SIG-M5 treated with dmso at 0.1 percent for 504 hours (cell line): ENCODE measurements around the gene TAB2.
A peak's percentile ranks its signal among the peaks of the same experiment; 100 is the strongest.

Experiments used
- DNase-seq: peaks from one replicate; lab custom pipeline; 2025; ENCODE audit not compliant: unreplicated experiment; lab: John Stamatoyannopoulos, UW

Gene TAB2

GRCh38 chr6:149405823-149406765, 88.6 kb downstream of the TAB2 start:
- DNase-seq = peak; percentile 69

DNA sequence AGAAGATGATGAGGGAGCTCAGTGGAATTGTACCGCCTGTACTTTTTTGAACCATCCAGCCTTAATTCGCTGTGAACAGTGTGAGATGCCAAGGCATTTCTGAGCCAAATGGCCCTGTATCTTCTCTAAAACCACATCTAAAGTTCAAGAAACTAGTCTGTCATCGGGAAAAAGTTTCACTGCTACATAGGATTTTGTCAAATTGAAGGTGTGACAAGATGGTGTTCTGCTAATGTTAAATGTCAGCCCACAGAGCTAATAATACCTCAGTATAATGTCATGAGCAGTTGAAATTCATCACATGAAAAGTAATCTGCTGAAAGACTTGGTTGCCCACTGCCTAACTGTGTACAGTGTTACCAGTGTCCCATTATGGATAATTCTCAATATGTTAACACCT, 92.1 kb downstream of the TAB2 start:
- DNase-seq = no peak

GRCh38 chr6:149410557-149410956, 93.0 kb downstream of the TAB2 start:
- DNase-seq = no peak

DNA sequence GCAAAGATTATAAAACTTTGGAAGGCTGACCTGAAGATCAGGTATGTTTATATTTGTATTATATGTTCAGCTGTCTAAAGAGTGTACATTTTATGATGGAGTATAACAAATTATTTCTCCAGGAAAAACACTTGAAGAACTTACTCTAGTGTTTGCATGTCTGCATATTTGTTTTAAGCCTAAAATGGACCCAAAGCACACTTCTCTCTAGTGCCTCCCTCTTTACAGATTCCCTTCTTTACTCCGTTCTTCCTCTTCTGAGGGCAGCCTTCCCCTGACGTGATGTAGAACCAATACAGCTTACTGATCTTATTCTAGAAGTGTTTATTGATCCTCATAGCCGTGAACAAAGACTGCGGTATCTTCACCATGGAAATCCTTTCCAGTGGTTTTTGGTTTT, 96.5 kb downstream of the TAB2 start:
- no peak for DNase-seq

DNA sequence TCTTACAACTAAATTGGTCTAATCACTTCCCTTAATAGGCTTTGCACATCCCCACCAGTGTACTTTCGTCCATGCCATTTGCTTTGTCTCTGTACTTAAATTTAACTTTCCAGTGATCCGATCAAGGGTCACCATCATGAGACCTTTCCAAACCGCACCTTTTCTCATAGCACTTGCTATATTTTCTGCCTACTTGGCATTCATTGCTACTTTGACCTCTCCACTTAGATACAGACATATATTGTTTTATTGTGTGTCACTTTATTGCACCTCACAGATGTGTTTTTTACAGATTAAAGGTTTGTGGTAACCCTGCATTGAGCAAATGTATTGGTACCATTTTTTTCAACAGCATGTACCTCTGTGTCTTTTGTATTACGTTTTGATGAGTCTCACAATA, 97.3 kb downstream of the TAB2 start:
- no peak for DNase-seq

GRCh38 chr6:149419696-149420404, 102.3 kb downstream of the TAB2 start:
- DNase-seq = no peak

GRCh38 chr6:149421132-149421531, 103.6 kb downstream of the TAB2 start:
- DNase-seq = no peak

GRCh38 chr6:149422581-149422980, 105.1 kb downstream of the TAB2 start:
- DNase-seq = no peak

GRCh38 chr6:149423964-149424440, 106.5 kb downstream of the TAB2 start:
- no peak for DNase-seq

GRCh38 chr6:149425224-149425623, 107.7 kb downstream of the TAB2 start:
- no peak for DNase-seq

GRCh38 chr6:149425754-149426153, 108.2 kb downstream of the TAB2 start:
- DNase-seq = no peak

- DNase-seq = no peak
Observed at GRCh38 chr6:149428606-149429005, 111.1 kb downstream of the TAB2 start.

DNA sequence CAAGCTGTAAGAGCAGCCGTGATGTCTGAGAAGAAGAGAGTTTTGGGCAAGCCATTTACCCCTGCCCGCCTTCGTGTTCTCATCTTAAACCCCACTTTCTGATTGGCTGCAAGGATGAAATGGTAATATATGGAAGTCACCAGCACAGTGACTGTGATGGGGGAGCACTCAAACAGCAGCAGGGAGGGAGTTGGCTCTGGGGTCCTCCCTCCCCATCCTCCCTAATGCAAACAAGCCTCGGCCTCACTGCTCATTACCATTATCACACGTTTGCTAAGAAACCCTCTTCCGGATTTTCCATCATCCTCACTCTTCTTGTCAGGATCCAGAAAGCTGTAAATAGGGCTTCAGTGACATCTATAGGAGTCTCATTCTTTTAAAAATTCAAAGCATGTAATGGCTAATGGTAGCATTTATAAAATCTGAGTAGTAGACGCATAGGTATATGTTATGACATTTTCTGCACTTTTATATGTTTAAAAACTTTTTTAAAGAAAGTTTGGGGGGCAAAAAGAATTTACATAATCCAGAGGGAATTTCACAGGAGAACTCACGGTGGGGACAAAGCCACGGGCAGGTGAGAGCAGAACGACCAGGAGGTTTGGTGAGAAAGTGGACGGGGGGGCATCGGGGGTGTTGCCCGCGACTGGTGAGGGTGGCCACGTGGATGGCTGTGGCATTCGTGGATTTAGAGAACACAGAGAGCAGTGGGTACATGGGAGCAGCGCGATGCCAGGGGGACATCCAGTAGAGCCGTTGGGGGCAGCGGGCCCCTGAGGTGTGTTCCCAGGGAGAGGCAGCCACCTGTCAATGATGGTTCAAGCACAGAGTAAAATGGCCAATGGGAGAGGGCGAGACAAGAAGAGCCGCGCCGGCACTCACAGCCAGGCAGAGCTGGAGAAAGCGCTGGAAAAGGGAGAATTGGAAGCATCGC, 112.2 kb downstream of the TAB2 start:
- DNase-seq = no peak

- DNase-seq = peak; percentile 68
Observed at GRCh38 chr6:149431905-149432775, 114.6 kb downstream of the TAB2 start.

- DNase-seq = no peak
Observed at GRCh38 chr6:149433405-149433804, 115.9 kb downstream of the TAB2 start.

- DNase-seq = no peak
Observed at GRCh38 chr6:149433881-149434280, 116.4 kb downstream of the TAB2 start.

- DNase-seq = no peak
Observed at GRCh38 chr6:149435919-149436586, 118.5 kb downstream of the TAB2 start.

GRCh38 chr6:149436647-149437046, 119.1 kb downstream of the TAB2 start:
- DNase-seq = no peak

GRCh38 chr6:149437212-149437611, 119.7 kb downstream of the TAB2 start:
- no peak for DNase-seq
